Left lung (tissue), 10 donors: Measurements from ENCODE around the gene CBLL1. TPM values are rescaled to one million over a fixed set of nuclear protein-coding genes. Genes with fewer than 3 reads are reported as not detected.

ENCODE experiments used
- ATAC-seq: fragments of 200-7000 bp; cut with Tn5 transposase; one replicate; pipeline ENCODE4 v1.9.1; 2020; ENCODE audit warnings: moderate library complexity
- DNase-seq, 4 donors: peaks; one replicate each; pipeline ENCODE4 v3.0.0-alpha.2; 2013 to 2020
- H3K27ac ChIP-seq, 2 donors: fragments of 200-600 bp; sonication (generic) in 1 of 2; one replicate each; pipeline versions ENCODE4 v1.5.0 to v1.8.0; 2020 to 2021
- H3K27me3 ChIP-seq, 2 donors: fragments of 200-600 bp; sonication (generic) in 1 of 2; one replicate each; pipeline versions ENCODE4 v1.5.0 to v1.8.0; 2020 to 2021
- H3K36me3 ChIP-seq, 2 donors: fragments of 200-600 bp; sonication (generic) in 1 of 2; one replicate each; pipeline versions ENCODE4 v1.5.0 to v1.8.0; 2020 to 2021
- H3K4me1 ChIP-seq, 2 donors: fragments of 200-600 bp; one replicate each; pipeline ENCODE4 v1.8.0; 2021
- H3K4me3 ChIP-seq, 2 donors: fragments of 200-600 bp; sonication (generic) in 1 of 2; one replicate each; pipeline versions ENCODE4 v1.5.0 to v1.8.0; 2020 to 2021; ENCODE audit warnings: mild to moderate bottlenecking in 1 of 2
- H3K9me3 ChIP-seq, 2 donors: fragments of 200-600 bp; sonication (generic) in 1 of 2; one replicate each; pipeline versions ENCODE4 v1.5.0 to v1.8.0; 2020 to 2021
- intact Hi-C, 2 donors: fragments of 100-400 bp; cut with DNase I; formaldehyde crosslinking; loops; one replicate each; pipeline versions ENCODE4 v1.11.2 to v1.14.2; 2022
- polyA plus RNA-seq, 6 donors: library from polyadenylated mRNA; unstranded; fragments of 120-200 nt; gene quantifications; one replicate each; pipeline ENCODE4 v1.2.1, GENCODE V29; 2013; ENCODE audit not compliant: insufficient read length in 6 of 6
- total RNA-seq, 2 donors: library from RNA; stranded (reverse); fragmentation: NEBNext Ultra II Directional; extraction: Animal tissue kit (Norgen Biotek cat#: 25700); gene quantifications; one replicate each; pipeline ENCODE4 v1.2.1, GENCODE V29; 2021
- TF ChIP-seq, protein P1 (sequence below), 2 donors: fragments of 200-600 bp; sonication (generic) in 1 of 2; IDR thresholded peaks; one replicate each; pipeline versions ENCODE4 v1.5.0 to v1.8.0; 2021; ENCODE audit warnings: antibody characterized with exemption in 2 of 2
- donor health status: DM: no; HTN: yes; CAD: no.
- donor health status: DM: no; HTN: no; CAD: no.

The CBLL1 gene
- total and polyA plus RNA-seq, 8 donors, result 17.2 to 31.8 (median 28.4) TPM

DNA sequence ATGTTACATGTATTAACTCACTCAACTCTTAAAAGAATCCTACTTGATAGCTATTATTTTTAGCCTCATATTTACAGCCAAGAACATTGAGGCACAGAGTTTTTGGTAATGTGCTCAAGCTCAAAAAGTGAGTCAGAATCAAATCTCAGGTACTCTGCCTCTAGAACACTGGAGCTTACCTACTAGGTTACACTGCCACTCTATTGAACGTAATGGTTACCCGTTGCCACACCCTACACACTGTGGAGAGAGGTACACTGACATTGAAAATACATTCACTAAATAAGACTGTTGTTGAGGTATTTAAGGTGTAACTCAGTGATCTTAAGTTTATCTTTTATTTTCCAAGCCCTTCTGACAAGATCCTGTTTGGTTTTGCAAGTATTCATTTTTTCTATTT lies 41.2 kb downstream of the CBLL1 start:
- Histone ChIP-seq H3K36me3 (no peaks in the 10 kb centered on the region), H3K4me1 (no peaks in the 10 kb centered on the region), H3K27me3 (no peaks in the 10 kb centered on the region), H3K4me3 (no peak overlapping the region), H3K9me3 (no peaks in the 10 kb centered on the region), H3K27ac (no peak overlapping the region)
- ATAC-seq, result peak; percentile 73
- intact Hi-C loops, result no loop called here
- no peak for DNase-seq
- TF ChIP-seq, protein P1, sequence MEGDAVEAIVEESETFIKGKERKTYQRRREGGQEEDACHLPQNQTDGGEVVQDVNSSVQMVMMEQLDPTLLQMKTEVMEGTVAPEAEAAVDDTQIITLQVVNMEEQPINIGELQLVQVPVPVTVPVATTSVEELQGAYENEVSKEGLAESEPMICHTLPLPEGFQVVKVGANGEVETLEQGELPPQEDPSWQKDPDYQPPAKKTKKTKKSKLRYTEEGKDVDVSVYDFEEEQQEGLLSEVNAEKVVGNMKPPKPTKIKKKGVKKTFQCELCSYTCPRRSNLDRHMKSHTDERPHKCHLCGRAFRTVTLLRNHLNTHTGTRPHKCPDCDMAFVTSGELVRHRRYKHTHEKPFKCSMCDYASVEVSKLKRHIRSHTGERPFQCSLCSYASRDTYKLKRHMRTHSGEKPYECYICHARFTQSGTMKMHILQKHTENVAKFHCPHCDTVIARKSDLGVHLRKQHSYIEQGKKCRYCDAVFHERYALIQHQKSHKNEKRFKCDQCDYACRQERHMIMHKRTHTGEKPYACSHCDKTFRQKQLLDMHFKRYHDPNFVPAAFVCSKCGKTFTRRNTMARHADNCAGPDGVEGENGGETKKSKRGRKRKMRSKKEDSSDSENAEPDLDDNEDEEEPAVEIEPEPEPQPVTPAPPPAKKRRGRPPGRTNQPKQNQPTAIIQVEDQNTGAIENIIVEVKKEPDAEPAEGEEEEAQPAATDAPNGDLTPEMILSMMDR (IDR thresholded peaks at IDR 0.05), result no peak

DNA sequence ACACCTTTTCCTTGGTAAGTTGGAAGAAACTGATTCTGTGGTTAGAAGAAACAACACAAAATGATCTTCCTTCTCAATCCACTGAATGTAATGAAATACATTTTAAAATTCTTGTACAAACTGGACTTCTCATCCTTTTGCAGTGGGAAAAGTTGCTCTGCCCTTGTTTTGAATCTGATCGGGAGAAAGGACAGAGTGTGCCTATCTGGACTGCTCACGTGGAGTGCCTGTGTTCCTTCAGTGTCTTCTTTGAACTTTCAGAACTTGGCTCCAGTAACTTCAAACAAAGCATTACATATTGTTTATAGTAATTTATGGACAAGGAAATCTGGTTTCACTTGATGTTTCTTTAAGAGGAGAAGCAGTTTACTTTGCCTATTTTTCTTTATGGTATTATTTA lies 42.0 kb downstream of the CBLL1 start:
- TF ChIP-seq, protein P1 (IDR thresholded peaks at IDR 0.05), result no peak
- intact Hi-C loops, result no loop called here
- H3K27me3 ChIP-seq, result no peaks in the 10 kb centered on the region
- DNase-seq (no peak), ATAC-seq (no peak)
- no peaks in the 10 kb centered on the region for H3K4me1 ChIP-seq
- H3K9me3 ChIP-seq, result no peaks in the 10 kb centered on the region
- no peak overlapping the region for H3K4me3 ChIP-seq
- no peak overlapping the region for H3K27ac ChIP-seq
- no peaks in the 10 kb centered on the region for H3K36me3 ChIP-seq

DNA sequence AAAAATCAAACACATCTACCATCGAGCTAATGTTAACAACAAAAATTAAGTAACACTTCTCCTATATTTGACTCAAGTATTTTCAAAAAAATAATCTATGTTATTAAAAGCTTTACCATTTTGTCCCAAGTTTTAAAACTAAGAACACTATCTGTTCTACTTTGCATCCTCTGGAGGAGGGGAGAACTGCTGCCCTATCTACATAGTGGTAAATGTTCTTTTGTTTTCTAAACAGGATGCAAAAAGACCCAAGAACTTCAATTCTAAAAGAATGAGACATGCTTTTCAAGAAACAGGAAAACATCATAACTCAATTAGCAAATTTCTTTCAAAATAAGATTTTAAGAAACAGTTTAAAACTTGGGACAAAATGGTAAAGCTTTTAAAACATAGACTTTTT lies 44.3 kb downstream of the CBLL1 start:
- ATAC-seq (no peak), DNase-seq (no peak)
- Histone ChIP-seq H3K9me3 (no peaks in the 10 kb centered on the region), H3K4me1 (no peaks in the 10 kb centered on the region), H3K4me3 (no peak overlapping the region), H3K27ac (no peak overlapping the region), H3K27me3 (no peaks in the 10 kb centered on the region), H3K36me3 (no peaks in the 10 kb centered on the region)
- intact Hi-C loops, result no loop called here
- TF ChIP-seq, protein P1 (IDR thresholded peaks at IDR 0.05), result no peak

DNA sequence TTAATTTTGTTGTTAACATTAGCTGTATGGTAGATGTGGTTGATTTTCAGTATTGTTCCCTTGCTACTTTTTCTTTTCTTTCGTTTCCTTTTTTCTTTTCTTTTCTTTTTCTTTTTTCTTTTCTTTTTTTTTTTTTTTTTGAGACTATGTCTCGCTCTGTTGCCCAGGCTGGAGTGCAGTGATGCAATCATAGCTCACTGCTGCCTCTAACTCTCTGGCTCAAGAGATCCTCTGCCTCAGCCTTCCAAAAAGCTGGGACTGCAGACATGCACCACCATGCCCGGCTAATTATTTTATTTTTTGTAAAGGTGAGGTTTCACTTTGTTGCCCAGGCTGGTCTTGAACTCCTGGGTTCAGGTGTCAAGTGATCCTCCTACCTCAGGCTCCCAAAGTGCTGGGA lies 44.7 kb downstream of the CBLL1 start:
- Histone ChIP-seq H3K27me3 (no peaks in the 10 kb centered on the region), H3K9me3 (no peaks in the 10 kb centered on the region), H3K4me3 (no peak overlapping the region), H3K4me1 (no peaks in the 10 kb centered on the region), H3K36me3 (no peaks in the 10 kb centered on the region), H3K27ac (no peak overlapping the region)
- DNase-seq (no peak), ATAC-seq (no peak)
- TF ChIP-seq, protein P1 (IDR thresholded peaks at IDR 0.05), result no peak
- intact Hi-C loops, result no loop called here

DNA sequence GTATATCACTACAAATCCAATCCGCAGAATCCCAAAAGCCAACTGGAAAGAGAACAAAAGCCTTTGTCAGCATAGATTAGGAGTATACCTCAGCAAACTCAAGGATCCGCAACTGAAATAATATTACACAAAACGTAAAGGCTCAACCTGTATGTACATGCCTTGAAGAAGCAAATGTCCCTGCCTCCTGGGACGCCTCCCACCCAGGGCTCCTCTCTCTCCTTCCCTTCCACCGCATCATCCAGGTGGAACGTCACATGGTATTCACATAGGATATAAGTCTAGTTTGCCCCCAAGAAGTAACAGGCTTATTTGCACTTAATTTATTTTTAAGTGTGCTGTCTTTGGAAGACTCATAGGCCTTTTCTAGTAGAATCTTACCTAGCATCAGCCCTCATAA lies 45.7 kb downstream of the CBLL1 start:
- ATAC-seq (no peak), DNase-seq (no peak)
- Histone ChIP-seq H3K9me3 (no peaks in the 10 kb centered on the region), H3K4me3 (no peak overlapping the region), H3K4me1 (no peaks in the 10 kb centered on the region), H3K27me3 (no peaks in the 10 kb centered on the region), H3K27ac (no peak overlapping the region), H3K36me3 (no peaks in the 10 kb centered on the region)
- intact Hi-C loops, result no loop called here
- TF ChIP-seq, protein P1 (IDR thresholded peaks at IDR 0.05), result no peak
